ENCODE measurements around the gene TBCCD1.
"Not testable (repeated sequence)": the region's sequence is repeated elsewhere in the genome, so short reads cannot be mapped to it uniquely, and the experiment has no call there.

TBCCD1 gene

DNA sequence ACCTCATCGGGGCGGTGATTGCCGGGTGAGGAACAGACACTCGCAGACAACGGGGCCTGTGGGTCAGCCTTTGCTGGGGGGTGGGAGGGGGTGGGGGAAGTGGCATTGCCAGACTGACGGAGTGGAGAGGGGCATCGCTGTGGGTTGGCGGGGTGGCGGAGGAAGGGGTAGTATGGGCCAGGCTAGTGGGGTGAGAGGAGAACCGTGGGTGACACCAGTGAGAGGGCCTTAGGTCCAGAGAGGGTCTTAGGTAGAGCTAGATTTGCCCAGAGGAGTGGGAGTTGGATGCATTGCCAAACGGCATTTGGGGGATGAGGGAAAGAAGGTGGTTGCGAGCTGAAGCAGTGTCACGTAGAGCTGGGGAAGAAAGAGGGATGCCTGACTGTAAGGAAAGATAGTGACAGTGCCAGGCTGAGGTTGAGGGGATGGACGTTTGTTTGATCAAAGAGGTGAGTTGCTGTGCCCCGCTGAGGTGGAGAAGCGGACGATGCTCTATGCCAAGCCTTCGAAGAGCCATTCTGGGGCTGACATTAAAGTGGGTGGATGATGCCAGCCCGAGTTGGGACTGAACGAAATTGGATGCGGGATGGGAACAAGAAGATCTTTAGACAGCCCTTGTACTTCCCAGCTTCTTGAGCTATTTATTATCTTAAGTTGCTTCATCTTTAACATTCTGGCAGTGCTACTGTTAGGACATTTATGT is 4.0 kb upstream of the TBCCD1 start:
- peak overlapping the region; percentile 5 for H2BK5ac ChIP-seq (ENCODE audit: low read depth, low read length, poor library complexity, severe bottlenecking)
- no peaks in the 10 kb centered on the region for H3K9me3 ChIP-seq (ENCODE audit: control insufficient read depth, low read length)
- H3K4me1 ChIP-seq (ENCODE audit: control insufficient read depth, insufficient read depth, low read depth, low read length): peaks cover 9% of the 10 kb centered on the region
- no peak overlapping the region for H3K23ac ChIP-seq (ENCODE audit: low read length in 2 of 2)
- peak overlapping the region in 1 of 2 experiments; percentile 80 for H3K4ac ChIP-seq (ENCODE audit: low read depth in 1 of 2, low read length in 2 of 2)
- H2BK15ac ChIP-seq (ENCODE audit: low read depth, poor library complexity, severe bottlenecking): no peak overlapping the region
- H3K4me2 ChIP-seq (ENCODE audit: low read length, poor library complexity, severe bottlenecking): peak overlapping the region; percentile 89
- H3K18ac ChIP-seq (ENCODE audit: low read depth in 1 of 2, low read length in 2 of 2): peak overlapping the region in 1 of 2 experiments; percentile 98
- peak overlapping the region; percentile 88 to 99 for H3K4me3 ChIP-seq (ENCODE audit: insufficient read depth in 1 of 2, low read depth in 1 of 2, low read length in 2 of 2)
- no peaks in the 10 kb centered on the region for H3K27me3 ChIP-seq (ENCODE audit: control insufficient read depth in 1 of 2, insufficient read depth in 1 of 2, low read length in 2 of 2)
- H2BK120ac ChIP-seq (ENCODE audit: low read depth, low read length): no peak overlapping the region
- H3K27ac ChIP-seq (ENCODE audit: low read length, poor library complexity, severe bottlenecking): no peak overlapping the region
- no peak overlapping the region for H2AK5ac ChIP-seq (ENCODE audit: low read length, severe bottlenecking)
- H3K14ac ChIP-seq (ENCODE audit: low read length in 2 of 2): peak overlapping the region in 1 of 2 experiments; percentile 44
- peaks cover 3 to 40% of the 10 kb centered on the region in 2 experiments for H3K36me3 ChIP-seq (ENCODE audit: control insufficient read depth in 1 of 2, insufficient read depth in 2 of 2, low read depth in 1 of 2, low read length in 2 of 2)
- H2BK12ac ChIP-seq (ENCODE audit: low read length in 2 of 2): peak overlapping the region in 1 of 2 experiments; percentile 90
- peak overlapping the region; percentile 92 for H4K8ac ChIP-seq (ENCODE audit: low read length)
- no peak for DNase-seq
- peak overlapping the region; percentile 95 for H3K9ac ChIP-seq (ENCODE audit: low read length)
- WGBS: 18% methylated on average over 18 of the region's 21 CpGs
- H2AFZ ChIP-seq (ENCODE audit: low read depth, low read length): peak overlapping the region; percentile 100
- H4K91ac ChIP-seq (ENCODE audit: low read length): no peak overlapping the region
- H3K79me1 ChIP-seq (replicated peaks; ENCODE audit: low read length, poor library complexity, severe bottlenecking): peaks cover 27% of the 10 kb centered on the region

DNA sequence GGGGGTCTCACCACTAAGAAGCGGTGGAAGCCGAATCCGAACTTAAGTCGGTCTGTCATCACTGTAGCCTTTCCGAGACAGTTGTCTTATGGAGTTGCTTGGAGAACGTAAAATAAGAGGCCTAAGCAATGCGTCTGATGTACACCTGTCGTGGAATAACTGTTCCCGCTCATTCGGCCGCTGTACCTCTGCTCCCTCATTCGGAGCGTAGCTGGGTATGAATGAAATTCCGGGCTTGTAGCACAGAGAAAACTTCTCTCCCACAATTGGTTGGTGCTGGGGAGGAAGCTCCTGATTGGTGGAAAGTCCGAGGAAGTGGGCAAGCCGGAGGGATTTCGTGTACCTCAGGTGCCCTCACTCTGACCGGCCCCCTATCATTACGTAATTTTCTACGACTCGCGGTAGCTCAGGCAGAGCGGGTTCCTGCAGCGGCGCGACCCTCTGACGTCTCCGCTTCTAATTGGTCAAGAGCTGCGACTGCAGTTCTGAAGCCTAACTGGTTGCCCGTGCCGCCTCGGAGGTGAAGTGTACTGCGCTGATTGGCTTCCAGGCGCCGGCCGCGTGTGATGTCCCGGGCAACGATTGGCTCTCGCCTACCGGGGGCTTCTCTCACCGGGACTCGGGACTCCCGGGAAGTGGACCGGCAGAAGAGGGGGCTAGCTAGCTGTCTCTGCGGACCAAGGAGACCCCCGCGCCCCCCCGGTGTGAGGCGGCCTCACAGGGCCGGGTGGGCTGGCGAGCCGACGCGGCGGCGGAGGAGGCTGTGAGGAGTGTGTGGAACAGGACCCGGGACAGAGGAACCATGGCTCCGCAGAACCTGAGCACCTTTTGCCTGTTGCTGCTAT is 3.2 kb upstream of the TBCCD1 start, which contains the start of gene DNAJB11:
Gene DNAJB11, plus strand, starts transcription at position 625 of the 845 bp plus-strand sequence. Its CDS starts 178 bp downstream, at position 803.
- Histone ChIP-seq H3K14ac (ENCODE audit: low read length in 2 of 2) (peak within 1 kb of the TSS in 1 of 2 experiments; percentile 44), H3K18ac (ENCODE audit: low read depth in 1 of 2, low read length in 2 of 2) (peak within 1 kb of the TSS in 1 of 2 experiments; percentile 98), H3K4me1 (ENCODE audit: control insufficient read depth, insufficient read depth, low read depth, low read length) (peaks cover 11% of the 10 kb centered on the region), H3K4me3 (ENCODE audit: insufficient read depth in 1 of 2, low read depth in 1 of 2, low read length in 2 of 2) (peak within 1 kb of the TSS; percentile 88 to 99), H2AK5ac (ENCODE audit: low read length, severe bottlenecking) (no peak within 1 kb of the TSS), H3K9me3 (ENCODE audit: control insufficient read depth, low read length) (no peaks in the 10 kb centered on the region), H3K4me2 (ENCODE audit: low read length, poor library complexity, severe bottlenecking) (peak within 1 kb of the TSS; percentile 94), H3K79me1 (replicated peaks; ENCODE audit: low read length, poor library complexity, severe bottlenecking) (peaks cover 26% of the 10 kb centered on the region), H2BK15ac (ENCODE audit: low read depth, poor library complexity, severe bottlenecking) (no peak within 1 kb of the TSS), H3K23ac (ENCODE audit: low read length in 2 of 2) (no peak within 1 kb of the TSS), H4K91ac (ENCODE audit: low read length) (peak within 1 kb of the TSS; percentile 87), H4K8ac (ENCODE audit: low read length) (peak within 1 kb of the TSS; percentile 92), H2BK5ac (ENCODE audit: low read depth, low read length, poor library complexity, severe bottlenecking) (peak within 1 kb of the TSS; percentile 25), H3K9ac (ENCODE audit: low read length) (peak within 1 kb of the TSS; percentile 95), H3K4ac (ENCODE audit: low read depth in 1 of 2, low read length in 2 of 2) (peak within 1 kb of the TSS in 1 of 2 experiments; percentile 80), H3K27ac (ENCODE audit: low read length, poor library complexity, severe bottlenecking) (no peak within 1 kb of the TSS), H2BK120ac (ENCODE audit: low read depth, low read length) (no peak within 1 kb of the TSS), H2BK12ac (ENCODE audit: low read length in 2 of 2) (peak within 1 kb of the TSS in 1 of 2 experiments; percentile 90), H2AFZ (ENCODE audit: low read depth, low read length) (peak within 1 kb of the TSS; percentile 100), H3K27me3 (ENCODE audit: control insufficient read depth in 1 of 2, insufficient read depth in 1 of 2, low read length in 2 of 2) (no peaks in the 10 kb centered on the region), H3K36me3 (ENCODE audit: control insufficient read depth in 1 of 2, insufficient read depth in 2 of 2, low read depth in 1 of 2, low read length in 2 of 2) (peaks cover 3 to 33% of the 10 kb centered on the region in 2 experiments)
- DNase-seq: peak; percentile 100
- WGBS: under 1% methylated on average over 59 of the region's 59 CpGs

DNA sequence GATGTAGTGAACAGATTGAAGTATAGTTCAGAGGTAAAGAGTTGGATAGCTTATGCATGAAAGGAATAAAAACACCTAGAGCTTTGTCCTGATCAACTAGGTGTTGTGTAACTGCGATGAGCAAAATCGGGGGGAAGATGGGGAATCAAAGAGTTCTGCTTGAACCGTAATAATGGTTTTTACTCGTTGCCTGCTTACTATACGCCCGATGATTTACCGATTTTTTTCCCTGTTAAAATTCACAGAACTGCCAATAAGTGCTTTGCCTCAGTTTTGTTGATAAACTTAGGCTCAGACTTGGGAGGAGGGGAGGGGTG is 2.6 kb upstream of the TBCCD1 start:
- Histone ChIP-seq H3K4me1 (ENCODE audit: control insufficient read depth, insufficient read depth, low read depth, low read length) (peaks cover 11% of the 10 kb centered on the region), H3K36me3 (ENCODE audit: control insufficient read depth in 1 of 2, insufficient read depth in 2 of 2, low read depth in 1 of 2, low read length in 2 of 2) (peaks cover 3 to 27% of the 10 kb centered on the region in 2 experiments), H3K79me1 (replicated peaks; ENCODE audit: low read length, poor library complexity, severe bottlenecking) (peaks cover 24% of the 10 kb centered on the region), H4K8ac (ENCODE audit: low read length) (no peak overlapping the region), H3K4ac (ENCODE audit: low read depth in 1 of 2, low read length in 2 of 2) (no peak overlapping the region), H3K4me2 (ENCODE audit: low read length, poor library complexity, severe bottlenecking) (peak overlapping the region; percentile 94), H3K27me3 (ENCODE audit: control insufficient read depth in 1 of 2, insufficient read depth in 1 of 2, low read length in 2 of 2) (no peaks in the 10 kb centered on the region), H3K14ac (ENCODE audit: low read length in 2 of 2) (no peak overlapping the region), H3K4me3 (ENCODE audit: insufficient read depth in 1 of 2, low read depth in 1 of 2, low read length in 2 of 2) (peak overlapping the region; percentile 56 to 88), H3K18ac (ENCODE audit: low read depth in 1 of 2, low read length in 2 of 2) (no peak overlapping the region), H2AFZ (ENCODE audit: low read depth, low read length) (peak overlapping the region; percentile 60), H3K9me3 (ENCODE audit: control insufficient read depth, low read length) (no peaks in the 10 kb centered on the region), H3K9ac (ENCODE audit: low read length) (peak overlapping the region; percentile 95), H2BK12ac (ENCODE audit: low read length in 2 of 2) (no peak overlapping the region), H3K23ac (ENCODE audit: low read length in 2 of 2) (no peak overlapping the region), H2BK15ac (ENCODE audit: low read depth, poor library complexity, severe bottlenecking) (no peak overlapping the region), H2BK120ac (ENCODE audit: low read depth, low read length) (no peak overlapping the region), H2AK5ac (ENCODE audit: low read length, severe bottlenecking) (no peak overlapping the region), H2BK5ac (ENCODE audit: low read depth, low read length, poor library complexity, severe bottlenecking) (peak overlapping the region; percentile 25), H4K91ac (ENCODE audit: low read length) (no peak overlapping the region), H3K27ac (ENCODE audit: low read length, poor library complexity, severe bottlenecking) (no peak overlapping the region)
- WGBS: 17% methylated on average over 7 of the region's 7 CpGs
- no peak for DNase-seq

DNA sequence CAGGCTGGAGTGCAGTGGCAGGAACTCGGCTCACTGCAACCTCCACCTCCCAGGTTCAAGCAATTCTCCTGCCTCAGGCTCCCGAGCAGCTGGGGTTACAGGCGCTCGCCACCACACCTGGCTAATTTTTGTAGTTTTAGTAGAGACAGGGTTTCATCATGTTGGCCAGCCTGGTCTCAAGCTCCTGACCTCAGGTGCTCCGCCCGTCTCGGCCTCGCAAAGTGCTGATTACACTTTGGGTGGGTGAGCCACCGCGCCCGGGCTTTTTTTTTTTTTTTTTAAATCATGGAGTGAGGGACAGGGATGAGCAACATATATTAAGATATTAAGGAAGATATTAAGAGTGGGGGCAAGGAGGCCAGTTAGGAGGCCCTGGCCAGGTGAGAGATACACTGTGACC is 2.2 kb upstream of the TBCCD1 start:
- H2BK120ac ChIP-seq (ENCODE audit: low read depth, low read length); H2BK5ac ChIP-seq (ENCODE audit: low read depth, low read length, poor library complexity, severe bottlenecking); H4K91ac ChIP-seq (ENCODE audit: low read length); H3K27me3 ChIP-seq (ENCODE audit: control insufficient read depth in 1 of 2, insufficient read depth in 1 of 2, low read length in 2 of 2); H3K18ac ChIP-seq (ENCODE audit: low read depth in 1 of 2, low read length in 2 of 2); H3K14ac ChIP-seq (ENCODE audit: low read length in 2 of 2); H2BK12ac ChIP-seq (ENCODE audit: low read length in 2 of 2); H3K9me3 ChIP-seq (ENCODE audit: control insufficient read depth, low read length); H2AFZ ChIP-seq (ENCODE audit: low read depth, low read length); H3K23ac ChIP-seq (ENCODE audit: low read length in 2 of 2); DNase-seq; H4K8ac ChIP-seq (ENCODE audit: low read length); H3K4ac ChIP-seq (ENCODE audit: low read depth in 1 of 2, low read length in 2 of 2); H3K27ac ChIP-seq (ENCODE audit: low read length, poor library complexity, severe bottlenecking); H2AK5ac ChIP-seq (ENCODE audit: low read length, severe bottlenecking); H2BK15ac ChIP-seq (ENCODE audit: low read depth, poor library complexity, severe bottlenecking): not testable (repeated sequence)
- Histone ChIP-seq H3K4me2 (ENCODE audit: low read length, poor library complexity, severe bottlenecking) (peak overlapping the region; percentile 94), H3K4me3 (ENCODE audit: insufficient read depth in 1 of 2, low read depth in 1 of 2, low read length in 2 of 2) (peak overlapping the region in 1 of 2 experiments; percentile 88), H3K36me3 (ENCODE audit: control insufficient read depth in 1 of 2, insufficient read depth in 2 of 2, low read depth in 1 of 2, low read length in 2 of 2) (peaks cover 3 to 23% of the 10 kb centered on the region in 2 experiments), H3K9ac (ENCODE audit: low read length) (peak overlapping the region; percentile 95), H3K79me1 (replicated peaks; ENCODE audit: low read length, poor library complexity, severe bottlenecking) (peaks cover 24% of the 10 kb centered on the region), H3K4me1 (ENCODE audit: control insufficient read depth, insufficient read depth, low read depth, low read length) (peaks cover 11% of the 10 kb centered on the region)
- WGBS: 97% methylated on average over 10 of the region's 11 CpGs
